Activated CD4-positive, alpha-beta T cell treated with anti-CD3 and anti-CD28 coated beads for 24 hours (primary cell): ENCODE data around the gene COA5.

Experiments used
- DNase-seq, 2 donors: peaks; one replicate each; pipeline ENCODE4 v3.0.0-alpha.2; 2020; ENCODE audit warnings: low read depth in 2 of 2

COA5 gene

GRCh38 chr2:98551316-98551715 lies 57.0 kb downstream of the COA5 start:
- DNase-seq, result peak in 1 of 2 donors; percentile 26

- no peak for DNase-seq
Observed at GRCh38 chr2:98550165-98550564, 58.1 kb downstream of the COA5 start.
